AG20443 (cell line): ENCODE measurements around the gene CARS2.
A peak's percentile ranks its signal among the peaks of the same experiment; 100 is the strongest.
"Not testable (repeated sequence)": the region's sequence is repeated elsewhere in the genome, so short reads cannot be mapped to it uniquely, and the experiment has no call there.

Experiments
- DNase-seq: peaks from one replicate; pipeline ENCODE4 v3.0.0; 2012; ENCODE audit warnings: low spot score, mixed read lengths

CARS2 gene

GRCh38 chr13:110616103-110617101 is 89.5 kb downstream of the CARS2 start:
- peak; percentile 75 for DNase-seq

GRCh38 chr13:110615322-110616102 is 90.4 kb downstream of the CARS2 start, which contains the start of gene NAXD:
NAXD (plus strand) TSS chr13:110615545; CDS start chr13:110615602, 57 bp downstream.
- peak; percentile 99 for DNase-seq

- no peak for DNase-seq
Observed at GRCh38 chr13:110615005-110615321, 91.0 kb downstream of the CARS2 start.

- DNase-seq = no peak
Observed at GRCh38 chr13:110610955-110611595, 94.8 kb downstream of the CARS2 start.

- DNase-seq = no peak
Observed at GRCh38 chr13:110607675-110608224, 98.2 kb downstream of the CARS2 start.

GRCh38 chr13:110606281-110606680 is 99.6 kb downstream of the CARS2 start:
- not testable (repeated sequence) for DNase-seq

GRCh38 chr13:110605132-110605531 is 100.8 kb downstream of the CARS2 start:
- no peak for DNase-seq

GRCh38 chr13:110600980-110601379 is 104.9 kb downstream of the CARS2 start:
- no peak for DNase-seq

- no peak for DNase-seq
Observed at GRCh38 chr13:110600261-110600819, 105.6 kb downstream of the CARS2 start.

GRCh38 chr13:110597041-110597689 is 108.8 kb downstream of the CARS2 start:
- no peak for DNase-seq

GRCh38 chr13:110593430-110594130 is 112.3 kb downstream of the CARS2 start:
- DNase-seq = peak; percentile 65

GRCh38 chr13:110592665-110593064 is 113.3 kb downstream of the CARS2 start:
- DNase-seq = peak; percentile 63
